SK-N-SH (cell line): ENCODE measurements around the gene LVRN. TPM values are rescaled to one million over a fixed set of nuclear protein-coding genes. Genes with fewer than 3 reads are reported as not detected.
A peak's percentile ranks its signal among the peaks of the same experiment; 100 is the strongest.

Experiments
- CTCF ChIA-PET: fragments of 300-600, 350-600 bp; formaldehyde crosslinking; extraction: SDS; loops from one replicate; lab custom pipeline; 2021; lab: Yijun Ruan, JAX
- POLR2A ChIA-PET: fragments of 350-600 bp; sonication (Branson Sonifier 250); formaldehyde crosslinking; extraction: SDS; loops from one replicate; lab custom pipeline; 2020; ENCODE audit warnings: antibody characterized with exemption, inconsistent platforms; lab: Yijun Ruan, JAX
- DNase-seq: peaks from one replicate; pipeline ENCODE4 v3.0.0; 2012
- H2AFZ ChIP-seq: fragments of 200-600 bp; sonication (generic); 2 replicates; pipeline ENCODE4 v1.8.1; 2016; ENCODE audit warnings: antibody characterized with exemption, mild to moderate bottlenecking, low read depth
- H3F3A ChIP-seq: fragments of 200-600 bp; sonication (generic); replicated peaks from 2 replicates; pipeline ENCODE3; 2016; ENCODE audit warnings: antibody characterized with exemption, mild to moderate bottlenecking; ENCODE audit not compliant: insufficient read depth
- H3K27ac ChIP-seq, 2 experiments: fragments of 200-500 bp in 1 of 2; fragments of 200-600 bp in 1 of 2; sonication (Bioruptor generic) in 1 of 2; sonication (generic), shearing (Covaris generic) in 1 of 2; 2 replicates each; pipeline versions ENCODE4 v1.5.1 to v1.6.1; 2014 to 2016; ENCODE audit warnings: low read depth in 2 of 2, inconsistent platforms in 1 of 2, low read length in 1 of 2, mild to moderate bottlenecking in 1 of 2, mixed read lengths in 1 of 2
- H3K27me3 ChIP-seq: fragments of 200-600 bp; sonication (generic), shearing (Covaris generic); 2 replicates; pipeline ENCODE4 v1.6.1; 2016; ENCODE audit warnings: mixed run types; ENCODE audit not compliant: insufficient read depth
- H3K36me3 ChIP-seq, 2 experiments: fragments of 200-500 bp in 1 of 2; fragments of 200-600 bp in 1 of 2; sonication (Bioruptor generic) in 1 of 2; sonication (generic) in 1 of 2; replicated peaks in 1 of 2; 2 replicates each; pipeline versions ENCODE3 to v1.5.1; 2014 to 2016; ENCODE audit warnings: low read length in 1 of 2, mild to moderate bottlenecking in 1 of 2; ENCODE audit not compliant: insufficient read depth in 2 of 2, control insufficient read depth in 1 of 2
- H3K4me1 ChIP-seq, 2 experiments: fragments of 200-500 bp in 1 of 2; fragments of 200-600 bp in 1 of 2; sonication (Bioruptor generic) in 1 of 2; sonication (generic), shearing (Covaris generic) in 1 of 2; 2 replicates each; pipeline versions ENCODE4 v1.5.1 to v1.6.1; 2014 to 2016; ENCODE audit warnings: low read depth in 1 of 2, low read length in 1 of 2, mixed run types in 1 of 2; ENCODE audit not compliant: insufficient read depth in 2 of 2, control insufficient read depth in 1 of 2
- H3K4me2 ChIP-seq: fragments of 200-600 bp; sonication (generic), shearing (Covaris generic); 2 replicates; pipeline ENCODE4 v1.6.1; 2017; ENCODE audit warnings: mixed run types
- H3K4me3 ChIP-seq, 2 experiments: fragments of 200-500 bp in 1 of 2; fragments of 200-600 bp in 1 of 2; sonication (Bioruptor generic) in 1 of 2; sonication (generic), shearing (Covaris generic) in 1 of 2; 2 replicates each; pipeline versions ENCODE4 v1.5.1 to v1.8.1; 2014 to 2016; ENCODE audit warnings: low read depth in 2 of 2, inconsistent platforms in 1 of 2, low read length in 1 of 2, mild to moderate bottlenecking in 1 of 2, mixed read lengths in 1 of 2, moderate library complexity in 1 of 2
- H3K79me2 ChIP-seq: fragments of 200-600 bp; sonication (generic); 2 replicates; pipeline ENCODE4 v1.8.1; 2017; ENCODE audit warnings: mild to moderate bottlenecking; ENCODE audit not compliant: insufficient read depth
- H3K9ac ChIP-seq: fragments of 200-600 bp; sonication (generic); 2 replicates; pipeline ENCODE4 v1.6.1; 2017; ENCODE audit warnings: mixed run types
- H3K9me2 ChIP-seq: fragments of 200-600 bp; sonication (generic); 2 replicates; pipeline ENCODE4 v1.6.1; 2017; ENCODE audit warnings: mixed run types
- H3K9me3 ChIP-seq: fragments of 200-600 bp; sonication (generic); 2 replicates; pipeline ENCODE4 v1.6.1; 2017; ENCODE audit warnings: mixed run types, mild to moderate bottlenecking, moderate library complexity
- H4K20me1 ChIP-seq: fragments of 200-600 bp; sonication (generic); 2 replicates; pipeline ENCODE4 v1.6.1; 2017; ENCODE audit warnings: mild to moderate bottlenecking, mixed run types; ENCODE audit not compliant: insufficient read depth
- CTCF ChIP-seq: fragments of 200-600 bp; sonication (generic); IDR thresholded peaks from 2 replicates; pipeline ENCODE4 v1.6.1; 2017; ENCODE audit warnings: antibody characterized with exemption, mild to moderate bottlenecking, moderate library complexity
- ELF1 ChIP-seq: IDR thresholded peaks from 2 replicates; pipeline ENCODE4 v1.4.0; 2012
- EZH2phosphoT487 ChIP-seq: fragments of 200-600 bp; sonication (generic); IDR thresholded peaks from 2 replicates; pipeline ENCODE4 v1.6.1; 2017; ENCODE audit warnings: low read depth, mixed run types, mild to moderate bottlenecking, antibody characterized with exemption, moderate library complexity, borderline replicate concordance
- GABPA ChIP-seq: IDR thresholded peaks from 2 replicates; pipeline ENCODE4 v1.4.0; 2012; ENCODE audit warnings: low read depth, mild to moderate bottlenecking
- MEF2A ChIP-seq: IDR thresholded peaks from 2 replicates; pipeline ENCODE4 v1.4.0; 2012; ENCODE audit warnings: low read depth, borderline replicate concordance
- NFIC ChIP-seq: IDR thresholded peaks from 2 replicates; pipeline ENCODE4 v1.4.0; 2012; ENCODE audit warnings: borderline replicate concordance
- NRF1 ChIP-seq: IDR thresholded peaks from 2 replicates; pipeline ENCODE4 v1.6.1; 2012; ENCODE audit warnings: low read depth, mild to moderate bottlenecking, low read length
- RAD21 ChIP-seq: IDR thresholded peaks from 2 replicates; pipeline ENCODE4 v1.6.1; 2012; ENCODE audit warnings: mild to moderate bottlenecking, low read length
- RCOR1 ChIP-seq: fragments of 150-350 bp; IDR thresholded peaks from 2 replicates; pipeline ENCODE4 v1.6.1; 2017; ENCODE audit warnings: antibody characterized with exemption, low read length
- REST ChIP-seq: IDR thresholded peaks from 2 replicates; pipeline ENCODE4 v1.6.1; 2012; ENCODE audit warnings: mild to moderate bottlenecking, low read depth, low read length, moderate library complexity
- RFX5 ChIP-seq: IDR thresholded peaks from 2 replicates; pipeline ENCODE4 v1.6.1; 2012; ENCODE audit warnings: mild to moderate bottlenecking, improper control_type of control experiment, low read length
- RXRA ChIP-seq: IDR thresholded peaks from 2 replicates; pipeline ENCODE4 v1.4.0; 2012; ENCODE audit warnings: low read depth, mild to moderate bottlenecking, borderline replicate concordance
- SMC3 ChIP-seq: IDR thresholded peaks from 2 replicates; pipeline ENCODE4 v1.6.1; 2012; ENCODE audit warnings: low read depth, low read length, improper control_type of control experiment
- TAF1 ChIP-seq: IDR thresholded peaks from 2 replicates; pipeline ENCODE4 v1.6.1; 2012; ENCODE audit warnings: low read depth, mild to moderate bottlenecking, low read length, moderate library complexity, borderline replicate concordance
- TCF12 ChIP-seq: IDR thresholded peaks from 2 replicates; pipeline ENCODE4 v1.4.0; 2012
- YY1 ChIP-seq: IDR thresholded peaks from 2 replicates; pipeline ENCODE4 v1.4.0; 2012; ENCODE audit warnings: low read depth, mild to moderate bottlenecking
- WGBS: methylation state at CpG from one replicate; pipeline ENCODE4 v1.1.6; 2017; ENCODE audit warnings: low lambda C conversion rate; 5-methylcytosine and 5-hydroxymethylcytosine counted together
- polyA plus RNA-seq, 3 experiments: library from polyadenylated mRNA; depleted of rRNA; stranded (reverse); fragments of >200 nt; gene quantifications; 2 replicates each; pipeline ENCODE4 v1.2.3, GENCODE V29; 2012
- TF ChIP-seq, protein P1 (sequence below): IDR thresholded peaks from 2 replicates; pipeline ENCODE4; 2012

The LVRN gene
- polyA plus RNA-seq, 1 of the 3 experiments (the other 2 are of a cell fraction) = 0.10 TPM

- Histone ChIP-seq H2AFZ (no peak overlapping the region), H3K4me2 (no peak overlapping the region), H3K9me3 (no peaks in the 10 kb centered on the region), H3K79me2 (no peaks in the 10 kb centered on the region), H3F3A (no peaks in the 10 kb centered on the region), H3K36me3 (no peaks in the 10 kb centered on the region), H3K27me3 (no peaks in the 10 kb centered on the region), H3K27ac (no peak overlapping the region), H3K4me3 (no peak overlapping the region), H3K9ac (no peak overlapping the region), H3K9me2 (no peaks in the 10 kb centered on the region), H4K20me1 (no peaks in the 10 kb centered on the region), H3K4me1 (no peaks in the 10 kb centered on the region)
- no peak for DNase-seq
- WGBS = 82% methylated on average over 3 of the region's 4 CpGs
- TF ChIP-seq REST = no peak
- no peak for TF ChIP-seq TAF1
- no peak for TF ChIP-seq CTCF
- TF ChIP-seq RFX5 = no peak
- TF ChIP-seq RXRA = no peak
- TF ChIP-seq TCF12 = no peak
- CTCF ChIA-PET = interaction anchor here (1.6 kb wide), 1 partner anchor 12 kb away, joined by 5 read pairs; no protein-coding TSS in a partner anchor
- POLR2A ChIA-PET = no interaction called here
Observed at GRCh38 chr5:115940080-115940810, 22.0 kb upstream of the LVRN start.

GRCh38 chr5:115941051-115941675, 21.1 kb upstream of the LVRN start:
- ChIA-PET CTCF (interaction anchor here (1.6 kb wide), 1 partner anchor 12 kb away, joined by 5 read pairs; no protein-coding TSS in a partner anchor), POLR2A (no interaction called here)
- peak overlapping the region; percentile 37; the same call in 1 of the 2 replicates for H3K4me2 ChIP-seq
- no peaks in the 10 kb centered on the region for H3K79me2 ChIP-seq
- H3K9ac ChIP-seq = peak overlapping the region; percentile 34; the same call in 1 of the 2 replicates
- H3K36me3 ChIP-seq = no peaks in the 10 kb centered on the region
- DNase-seq = no peak
- 63% methylated on average over 9 of the region's 9 CpGs for WGBS
- H3K9me2 ChIP-seq = no peaks in the 10 kb centered on the region
- H3F3A ChIP-seq = no peaks in the 10 kb centered on the region
- H3K4me1 ChIP-seq = no peaks in the 10 kb centered on the region
- H3K27me3 ChIP-seq = no peaks in the 10 kb centered on the region
- no peaks in the 10 kb centered on the region for H3K9me3 ChIP-seq
- peak overlapping the region; percentile 36; the same call in 1 of the 2 replicates for H2AFZ ChIP-seq
- H3K4me3 ChIP-seq = no peak overlapping the region
- no peaks in the 10 kb centered on the region for H4K20me1 ChIP-seq
- peak overlapping the region in 1 of 2 experiments; percentile 58; a peak in 2 of 4 replicates for H3K27ac ChIP-seq
- TF ChIP-seq ELF1 (no peak), MEF2A (no peak), RCOR1 (no peak), GABPA (no peak), TAF1 (no peak), NFIC (no peak), RXRA (no peak), RAD21 (no peak), EZH2phosphoT487 (no peak), CTCF (no peak), YY1 (no peak), SMC3 (no peak), NRF1 (no peak), TCF12 (no peak)
- TF ChIP-seq, protein P1, sequence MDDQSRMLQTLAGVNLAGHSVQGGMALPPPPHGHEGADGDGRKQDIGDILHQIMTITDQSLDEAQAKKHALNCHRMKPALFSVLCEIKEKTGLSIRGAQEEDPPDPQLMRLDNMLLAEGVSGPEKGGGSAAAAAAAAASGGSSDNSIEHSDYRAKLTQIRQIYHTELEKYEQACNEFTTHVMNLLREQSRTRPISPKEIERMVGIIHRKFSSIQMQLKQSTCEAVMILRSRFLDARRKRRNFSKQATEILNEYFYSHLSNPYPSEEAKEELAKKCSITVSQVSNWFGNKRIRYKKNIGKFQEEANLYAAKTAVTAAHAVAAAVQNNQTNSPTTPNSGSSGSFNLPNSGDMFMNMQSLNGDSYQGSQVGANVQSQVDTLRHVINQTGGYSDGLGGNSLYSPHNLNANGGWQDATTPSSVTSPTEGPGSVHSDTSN = no peak
